Erythroblast (primary cell): Measurements from ENCODE around the gene NFKBIE.

ENCODE experiments used
- DNase-seq, 2 experiments: peaks; one replicate each; lab custom pipeline; 2025; lab: John Stamatoyannopoulos, UW
- GATA1 ChIP-seq: IDR thresholded peaks from 2 replicates; pipeline ENCODE4 v1.6.1; 2011; ENCODE audit warnings: low read depth, mild to moderate bottlenecking, control low read depth, low read length, moderate library complexity
- POLR2A ChIP-seq: IDR thresholded peaks from 2 replicates; pipeline ENCODE4 v1.6.1; 2011; ENCODE audit warnings: mild to moderate bottlenecking, low read length

The NFKBIE gene

DNA sequence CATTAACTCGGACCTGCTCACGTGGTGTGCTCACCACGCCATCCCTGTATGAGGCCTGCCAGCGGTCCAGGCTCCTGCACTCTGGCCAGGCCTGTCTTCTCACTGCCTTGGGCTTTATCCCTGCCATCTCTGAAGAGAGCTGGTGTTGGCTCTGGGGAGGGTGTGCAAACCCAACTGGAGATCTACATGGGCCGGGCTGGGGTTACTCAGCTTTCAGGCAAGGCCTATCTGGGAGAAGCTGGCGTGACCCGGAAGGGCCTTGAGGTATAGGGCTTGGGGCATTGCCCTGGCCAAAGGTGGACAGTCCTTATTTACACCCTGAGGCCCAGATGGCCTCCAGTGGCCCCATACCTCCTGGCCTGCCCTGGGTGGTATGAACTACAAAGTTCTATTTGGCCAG lies 36.9 kb downstream of the NFKBIE start:
- no peak for TF ChIP-seq POLR2A
- TF ChIP-seq GATA1 = no peak
- DNase-seq = no peak

DNA sequence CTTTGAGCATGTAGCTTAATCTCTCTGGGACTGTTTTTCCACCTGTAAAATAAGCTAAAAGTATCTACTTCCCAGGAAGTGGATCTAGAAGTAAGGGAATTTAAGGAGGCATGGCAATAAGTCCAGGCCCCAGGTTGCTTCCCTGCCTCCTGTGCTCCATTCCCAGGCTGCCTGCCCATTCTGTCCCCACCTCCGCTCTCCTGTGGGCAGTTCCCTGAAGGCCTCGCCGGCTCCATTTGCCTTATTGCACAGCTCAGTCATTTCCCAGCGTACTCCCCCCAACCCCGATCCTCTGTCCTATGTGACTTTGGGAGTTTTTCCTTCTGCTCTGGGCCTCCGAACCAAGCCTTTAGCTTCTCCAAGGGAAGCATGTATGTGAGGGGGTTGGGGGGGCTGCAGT lies 37.3 kb downstream of the NFKBIE start:
- TF ChIP-seq POLR2A = no peak
- no peak for TF ChIP-seq GATA1
- DNase-seq = no peak

DNA sequence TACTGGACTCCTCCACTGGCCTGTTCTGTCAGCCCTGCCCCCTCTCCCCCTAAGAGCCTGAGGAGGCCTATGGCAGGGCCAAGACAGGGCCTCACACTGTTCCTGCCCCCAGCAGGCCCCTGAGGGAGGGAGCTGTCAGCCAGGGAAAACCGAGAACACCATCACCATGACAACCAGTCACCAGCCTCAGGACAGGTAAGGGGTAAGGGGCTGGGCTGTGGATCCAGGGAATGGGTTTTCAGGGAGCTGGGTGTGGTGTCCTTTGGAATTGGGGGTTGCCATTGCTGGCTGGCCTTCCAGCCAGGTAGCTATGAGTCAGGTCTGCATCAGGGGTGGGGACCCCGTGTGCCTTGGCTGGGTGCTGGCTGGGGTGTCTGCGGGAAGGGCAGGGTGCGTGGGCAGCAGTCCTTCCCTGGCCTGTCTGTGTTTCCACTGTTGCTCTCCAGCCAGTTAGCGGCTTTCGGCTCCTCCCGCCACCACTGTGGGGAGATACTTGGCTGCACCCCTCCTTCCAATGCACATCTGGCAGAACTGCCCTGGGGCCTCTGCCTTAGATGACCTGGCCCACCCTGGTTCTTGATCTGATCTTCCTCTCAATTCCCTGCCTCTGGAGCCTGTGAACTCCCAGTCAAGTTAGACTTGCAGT lies 38.1 kb downstream of the NFKBIE start:
- no peak for TF ChIP-seq POLR2A
- no peak for TF ChIP-seq GATA1
- peak; percentile 76 to 81 for DNase-seq

DNA sequence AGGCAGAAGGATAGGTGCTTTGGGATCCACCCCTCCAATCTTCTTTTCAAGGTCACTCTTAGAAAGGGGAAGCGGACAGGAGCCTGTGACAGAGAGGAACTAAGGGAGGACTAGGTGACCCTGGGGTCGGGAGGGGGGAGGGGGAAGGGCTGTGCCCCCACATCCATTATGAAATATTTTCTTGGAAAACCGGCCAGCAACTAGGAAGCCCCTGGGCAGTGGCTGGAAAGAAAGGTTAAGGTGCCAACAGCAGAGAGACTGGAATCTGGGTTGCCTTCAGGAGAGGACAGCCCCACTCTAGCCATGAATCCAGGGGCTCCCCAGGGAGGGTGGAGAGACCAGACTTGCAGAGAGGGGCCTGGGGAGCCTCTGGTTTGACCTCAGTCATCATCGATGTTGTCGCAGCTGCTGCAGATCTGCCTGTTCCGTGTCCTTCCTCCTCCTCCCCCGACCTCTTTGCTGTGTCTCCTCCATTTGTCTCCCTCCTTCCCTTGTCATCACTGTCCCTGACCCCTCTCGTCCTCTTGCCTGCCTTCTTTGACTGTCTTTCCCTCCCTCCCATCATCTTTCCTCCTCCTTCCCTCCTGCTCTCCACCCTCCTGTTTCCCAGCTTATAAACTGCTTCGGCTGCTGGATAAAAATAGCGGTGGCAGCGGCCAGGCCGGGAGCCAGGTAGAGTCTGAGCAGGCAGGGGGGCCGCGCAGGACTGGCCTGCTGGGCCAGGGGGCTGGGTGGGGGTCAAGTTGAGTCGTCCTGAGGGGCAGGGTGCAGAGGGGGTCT lies 38.8 kb downstream of the NFKBIE start:
- DNase-seq = peak; percentile 44 to 47
- no peak for TF ChIP-seq GATA1
- TF ChIP-seq POLR2A = no peak

DNA sequence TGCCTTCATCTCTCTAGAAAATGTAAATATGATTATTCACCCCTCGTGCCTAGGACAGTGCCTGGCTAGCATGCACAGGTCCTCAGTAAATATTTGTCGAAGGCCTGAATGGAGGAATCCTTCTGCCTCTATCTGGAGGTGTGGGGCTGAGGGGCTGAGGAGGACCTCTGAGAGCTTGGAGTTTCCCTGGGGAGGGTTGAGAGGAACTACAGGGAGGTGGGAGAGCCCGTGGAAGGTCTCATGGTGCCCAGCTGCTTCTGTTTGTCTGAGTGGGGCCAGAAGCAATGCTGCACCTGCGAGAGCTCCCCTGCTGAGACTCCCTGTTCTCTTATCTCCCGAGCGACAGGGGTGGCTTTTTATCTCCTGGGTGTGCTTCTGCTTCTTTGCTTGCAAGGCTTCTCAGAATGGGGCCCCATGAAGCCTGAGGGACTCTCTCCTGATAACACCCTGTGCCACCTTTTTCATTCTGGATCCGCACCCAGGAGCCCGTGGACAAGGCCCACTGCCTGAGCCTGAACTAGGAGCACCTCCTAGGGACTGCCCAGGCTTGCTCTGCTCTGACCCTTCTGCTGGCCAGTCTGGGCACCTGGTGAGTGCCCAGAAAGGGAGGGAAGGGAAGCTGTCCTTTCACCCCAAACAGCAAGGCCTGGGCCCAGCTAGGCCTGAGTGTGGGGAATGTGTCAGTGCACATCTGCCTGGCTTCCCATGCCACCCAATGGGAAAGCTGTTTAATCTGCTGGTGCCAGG lies 39.6 kb downstream of the NFKBIE start:
- TF ChIP-seq POLR2A = peak; percentile 75
- peak; percentile 91 for TF ChIP-seq GATA1
- DNase-seq = peak; percentile 91 to 97

DNA sequence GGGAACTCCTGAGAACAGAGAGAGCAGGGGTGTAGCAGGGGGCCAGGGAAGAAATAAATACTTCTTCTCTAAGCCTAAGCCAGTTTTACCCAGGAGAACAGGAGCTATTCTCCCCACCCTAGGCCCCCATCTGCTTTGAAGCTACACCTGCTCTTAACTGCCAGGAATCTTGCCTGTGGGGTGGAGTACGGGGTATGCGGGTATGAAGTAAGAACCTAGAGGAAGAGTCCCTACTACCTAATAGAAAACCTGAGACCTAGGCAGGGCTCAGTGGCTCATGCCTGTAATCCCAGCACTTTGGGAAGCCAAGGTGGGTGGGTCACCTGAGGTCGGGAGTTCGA lies 40.4 kb downstream of the NFKBIE start:
- DNase-seq = no peak
- TF ChIP-seq GATA1 (no peak), POLR2A (no peak)

DNA sequence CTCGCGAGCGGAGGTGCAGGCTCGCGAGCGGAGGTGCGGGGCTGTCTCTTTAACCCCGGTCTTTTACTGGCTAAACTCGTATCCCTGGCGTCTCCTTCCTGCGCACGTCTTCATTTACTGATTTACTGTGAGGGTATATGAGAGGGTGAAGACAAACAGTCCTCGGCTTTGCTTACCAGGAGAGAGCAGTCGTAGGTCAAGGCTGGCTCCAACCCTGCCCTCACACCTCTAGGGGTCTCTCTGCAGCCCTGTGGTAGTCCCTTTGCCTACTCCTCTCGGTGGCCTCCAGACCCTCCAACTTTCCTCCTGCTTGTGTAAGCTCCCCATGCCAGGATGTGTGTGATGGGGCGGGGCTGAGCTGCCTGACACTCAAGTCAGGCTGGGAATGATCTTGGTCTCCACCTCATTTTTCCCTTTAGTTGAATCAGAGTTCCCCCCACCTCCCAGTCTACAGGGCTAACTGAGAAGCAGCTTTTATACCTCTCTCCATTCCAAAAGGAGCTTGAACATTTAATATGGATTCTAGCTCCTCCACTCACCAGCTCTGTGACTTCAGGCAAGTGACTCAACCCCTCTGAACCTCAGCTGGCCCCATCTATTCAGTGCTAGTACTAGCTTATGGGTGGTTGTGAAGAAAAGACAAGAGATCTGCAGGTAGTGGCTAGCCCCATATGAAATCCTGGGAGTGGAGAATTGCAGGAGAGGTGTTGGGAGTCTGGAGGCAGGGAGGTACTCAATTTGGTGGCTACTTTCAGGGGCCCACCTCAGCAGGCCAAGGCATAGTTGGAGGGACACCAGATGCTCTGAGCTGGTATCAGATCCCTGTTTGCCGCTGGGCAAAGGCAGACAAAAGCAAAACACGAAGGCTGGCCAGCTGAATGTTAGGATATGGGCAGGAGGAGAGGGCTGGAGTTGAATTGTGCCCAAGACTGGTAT lies 41.1 kb downstream of the NFKBIE start:
- TF ChIP-seq POLR2A = no peak
- DNase-seq = peak; percentile 65 to 72

DNA sequence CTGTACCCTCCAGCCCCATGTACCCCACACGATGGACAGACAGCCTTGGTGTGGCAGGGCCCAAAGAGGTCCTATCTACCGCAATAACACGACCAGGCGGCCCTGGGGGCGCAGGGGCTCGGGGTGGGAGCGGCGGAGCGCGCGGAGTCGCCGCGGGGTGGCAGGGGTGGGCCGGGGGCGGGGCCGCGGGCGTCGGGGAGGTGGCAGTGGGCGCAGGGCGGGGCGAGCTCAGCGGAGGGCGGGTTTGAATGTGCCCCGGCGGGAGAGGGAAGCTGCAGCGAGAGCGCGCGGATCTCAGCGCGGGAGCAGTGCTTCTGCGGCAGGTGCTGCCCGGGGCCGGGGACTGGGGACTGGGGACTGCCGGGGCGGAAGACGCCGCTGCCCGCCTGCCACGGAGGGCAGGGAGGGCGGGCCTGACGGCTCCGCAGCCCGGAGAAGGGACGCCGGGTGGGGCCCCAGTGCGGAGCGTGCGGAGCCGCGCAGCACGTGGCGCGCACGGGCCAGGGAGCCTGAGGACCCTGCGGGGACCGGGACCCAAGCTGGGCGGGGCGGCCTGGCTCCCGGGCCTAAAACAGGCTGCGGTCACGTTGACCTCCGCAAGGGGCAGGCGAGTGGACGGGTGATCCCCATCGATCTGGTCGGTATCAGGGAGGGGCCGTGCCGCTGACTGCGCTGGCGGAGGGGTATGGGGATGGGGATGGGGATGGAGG lies 41.9 kb downstream of the NFKBIE start, which contains the start of gene SLC29A1:
TSS of gene SLC29A1 (plus strand) at position 277 of the 710 bp plus-strand sequence. CDS start 3,719 bp downstream, outside the sequence.
- DNase-seq = peak; percentile 84 to 87
- TF ChIP-seq POLR2A = peak; percentile 51
- no peak for TF ChIP-seq GATA1

DNA sequence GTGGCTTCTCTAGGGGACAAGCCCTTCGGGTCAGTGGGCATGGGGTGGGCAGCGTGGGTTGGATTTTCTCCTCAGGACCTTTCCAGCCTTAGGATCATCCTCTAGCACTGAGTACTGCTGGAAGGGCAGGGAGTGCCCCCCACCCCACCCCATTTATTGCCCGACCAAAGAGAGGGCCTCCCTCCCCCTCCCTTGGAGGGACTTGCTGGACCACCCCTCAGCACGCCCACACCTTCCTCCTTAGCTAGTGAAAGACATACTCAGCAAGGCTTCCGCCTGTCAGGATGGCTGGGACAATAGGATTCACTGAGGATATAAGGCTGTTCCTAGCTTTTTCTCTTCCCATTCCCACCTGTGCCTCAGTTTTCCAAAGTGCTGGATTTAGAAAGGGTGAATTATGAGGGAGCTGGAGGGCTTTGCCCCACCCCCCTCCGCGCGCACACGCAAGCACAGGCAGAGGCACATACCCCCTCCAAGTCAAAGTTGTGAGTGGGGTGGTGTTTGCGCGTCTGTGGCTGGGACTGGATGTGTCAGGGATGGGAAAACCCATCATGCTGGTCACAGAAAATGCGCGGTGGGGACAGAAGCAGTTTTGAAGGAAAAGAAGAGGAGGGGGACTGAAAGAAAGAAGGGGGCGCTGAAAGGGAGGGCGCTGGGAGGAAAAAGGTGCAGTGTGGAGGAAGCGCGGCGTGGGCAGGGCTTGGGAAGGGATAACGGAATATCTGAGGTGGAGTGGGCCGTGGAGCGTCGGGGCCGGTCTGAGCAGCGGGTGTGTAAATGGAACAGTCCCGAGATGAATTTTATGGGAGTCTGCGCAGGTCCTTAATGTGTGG lies 42.6 kb downstream of the NFKBIE start:
- TF ChIP-seq GATA1 = no peak
- DNase-seq = peak in 1 of 2 experiments; percentile 55

DNA sequence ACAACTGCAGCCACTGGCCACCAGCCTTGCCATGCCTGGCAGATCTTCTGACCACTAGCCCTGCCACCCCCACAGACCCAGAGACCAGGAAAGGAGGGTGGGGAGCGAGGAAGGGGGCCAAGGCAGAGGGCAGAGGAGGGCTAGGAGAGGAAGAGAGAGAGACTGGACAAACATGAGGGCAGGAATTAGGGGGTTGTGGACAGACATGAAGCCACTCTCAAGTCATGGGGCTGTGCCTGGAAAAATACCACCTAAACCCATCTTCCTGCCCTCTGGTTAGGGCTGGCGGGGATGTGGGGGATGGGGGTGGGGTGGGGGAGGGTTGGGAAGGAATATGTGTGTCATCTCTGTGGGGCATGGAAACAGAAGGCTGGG lies 43.4 kb downstream of the NFKBIE start:
- DNase-seq = no peak
- TF ChIP-seq GATA1 (no peak), POLR2A (no peak)

DNA sequence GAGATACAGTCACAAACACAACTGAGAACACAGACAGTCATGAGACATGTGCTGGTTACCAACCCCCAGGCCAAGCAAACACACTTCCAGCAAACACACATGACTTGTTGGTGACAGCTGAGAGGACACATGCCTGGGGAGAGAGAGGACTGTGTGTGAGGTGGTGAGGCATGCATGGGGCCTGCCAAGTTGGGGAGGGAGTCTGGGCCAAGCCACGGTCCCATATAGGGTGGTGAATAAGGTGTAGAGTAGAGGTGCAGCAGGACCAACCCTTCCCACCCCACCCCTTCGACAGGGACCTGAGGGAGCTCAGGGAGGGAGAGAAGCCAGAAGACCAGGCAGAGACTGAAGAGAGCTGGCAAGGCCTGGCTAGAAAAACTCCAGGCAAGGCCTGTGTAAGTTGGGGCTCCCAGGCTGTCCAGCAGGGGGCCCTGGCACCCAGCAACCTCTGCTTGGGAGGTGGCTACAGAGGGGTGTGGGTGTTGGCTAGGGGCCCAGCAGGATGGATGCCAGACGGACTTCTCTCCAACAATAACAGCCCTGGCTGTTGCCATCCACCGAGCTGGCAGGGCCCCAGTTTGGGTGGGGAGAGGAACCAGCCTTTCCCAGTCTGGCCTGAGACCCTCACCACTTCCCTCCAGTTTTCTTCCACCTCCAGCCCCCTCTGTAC lies 43.9 kb downstream of the NFKBIE start:
- TF ChIP-seq POLR2A (no peak), GATA1 (no peak)

More for the DNA sequence above, 43.9 kb downstream of the NFKBIE start:
- DNase-seq = peak; percentile 95 to 96
